ENCODE data around the gene IFT27. TPM values are rescaled to one million over a fixed set of nuclear protein-coding genes. Genes with fewer than 3 reads are reported as not detected.

IFT27 gene
- total RNA-seq, 4 donors from 2014 or later, result 4.4 to 15.8 (median 10.8) TPM

GRCh38 chr22:36739185-36739584 is 36.7 kb downstream of the IFT27 start:
- DNase-seq (ENCODE audit: low spot score), result no peak
- no peak for TF ChIP-seq CTCF (IDR thresholded peaks at IDR 0.05)
- ATAC-seq (ENCODE audit: low FRiP score), result no peak

GRCh38 chr22:36738416-36739020 is 37.4 kb downstream of the IFT27 start:
- no peak for TF ChIP-seq CTCF (IDR thresholded peaks at IDR 0.05)
- DNase-seq (ENCODE audit: low spot score) (no peak), ATAC-seq (ENCODE audit: low FRiP score) (no peak)

GRCh38 chr22:36737776-36738175 is 38.1 kb downstream of the IFT27 start:
- ATAC-seq (ENCODE audit: low FRiP score) (no peak), DNase-seq (ENCODE audit: low spot score) (no peak)
- no peak for TF ChIP-seq CTCF (IDR thresholded peaks at IDR 0.05)

GRCh38 chr22:36736701-36737320 is 39.1 kb downstream of the IFT27 start:
- no peak for TF ChIP-seq CTCF (IDR thresholded peaks at IDR 0.05)
- DNase-seq (ENCODE audit: low spot score), result no peak
- ATAC-seq (ENCODE audit: low FRiP score), result no peak

- no peak for TF ChIP-seq CTCF (IDR thresholded peaks at IDR 0.05)
- DNase-seq (ENCODE audit: low spot score) (no peak), ATAC-seq (ENCODE audit: low FRiP score) (no peak)
These were observed 41.5 kb downstream of the IFT27 start for GRCh38 chr22:36734171-36735058.

- no peak for TF ChIP-seq CTCF (IDR thresholded peaks at IDR 0.05)
- ATAC-seq (ENCODE audit: low FRiP score), result no peak
- DNase-seq (ENCODE audit: low spot score), result no peak
These were observed 42.6 kb downstream of the IFT27 start for GRCh38 chr22:36733271-36733670.

All from omental fat pad (tissue), 4 donors.